H9 (cell line): Measurements from ENCODE around the gene SPTBN1. TPM values are rescaled to one million over a fixed set of nuclear protein-coding genes. Genes with fewer than 3 reads are reported as not detected.

Experiments
- DNase-seq: peaks from one replicate; pipeline ENCODE4 v3.0.0-alpha.2; 2017
- H2AFZ ChIP-seq: one replicate; pipeline ENCODE4 v1.6.1; 2013; ENCODE audit warnings: mild to moderate bottlenecking, low read length, control low read depth, moderate library complexity
- H2AK5ac ChIP-seq: 2 replicates; pipeline ENCODE4 v1.6.1; 2013; ENCODE audit warnings: low read length, control low read depth, mixed read lengths; ENCODE audit not compliant: insufficient read length
- H2BK120ac ChIP-seq: one replicate; pipeline ENCODE4 v1.6.1; 2013; ENCODE audit warnings: low read depth, mild to moderate bottlenecking, low read length, control low read depth, inconsistent platforms; ENCODE audit not compliant: poor library complexity, severe bottlenecking
- H2BK12ac ChIP-seq: 2 replicates; pipeline ENCODE4 v1.6.1; 2013; ENCODE audit warnings: low read length, control low read depth, mixed read lengths, low read depth; ENCODE audit not compliant: insufficient read length
- H2BK15ac ChIP-seq: 2 replicates; pipeline ENCODE4 v1.6.1; 2013; ENCODE audit warnings: low read depth, low read length, control low read depth
- H2BK20ac ChIP-seq: one replicate; pipeline ENCODE4 v1.6.1; 2013; ENCODE audit warnings: low read depth, mild to moderate bottlenecking, low read length, control low read depth, inconsistent platforms; ENCODE audit not compliant: poor library complexity, severe bottlenecking
- H2BK5ac ChIP-seq: 2 replicates; pipeline ENCODE4 v1.6.1; 2013; ENCODE audit warnings: low read length, control low read depth, mixed read lengths; ENCODE audit not compliant: insufficient read length
- H3K14ac ChIP-seq: 2 replicates; pipeline ENCODE4 v1.6.1; 2013; ENCODE audit warnings: low read length, control low read depth; ENCODE audit not compliant: insufficient read depth
- H3K18ac ChIP-seq: 2 replicates; pipeline ENCODE4 v1.6.1; 2013; ENCODE audit warnings: low read depth, mild to moderate bottlenecking, mixed read lengths, low read length, control low read depth; ENCODE audit not compliant: insufficient read length
- H3K23ac ChIP-seq: 2 replicates; pipeline ENCODE4 v1.6.1; 2013; ENCODE audit warnings: low read length, control low read depth, mixed read lengths, low read depth; ENCODE audit not compliant: insufficient read length
- H3K23me2 ChIP-seq: 2 replicates; pipeline ENCODE4 v1.6.1; 2013; ENCODE audit warnings: low read depth, mild to moderate bottlenecking, mixed read lengths, low read length, control low read depth; ENCODE audit not compliant: insufficient read length, poor library complexity, severe bottlenecking
- H3K27ac ChIP-seq: 2 replicates; pipeline ENCODE4 v1.5.1; 2013; ENCODE audit warnings: low read length, control low read depth, mixed read lengths, low read depth; ENCODE audit not compliant: insufficient read length
- H3K27me3 ChIP-seq: 2 replicates; pipeline ENCODE4 v1.6.1; 2013; ENCODE audit warnings: low read length, control low read depth, inconsistent platforms; ENCODE audit not compliant: insufficient read depth
- H3K4ac ChIP-seq: 2 replicates; pipeline ENCODE4 v1.6.1; 2013; ENCODE audit warnings: low read depth, mild to moderate bottlenecking, control low read depth, inconsistent platforms, low read length, moderate library complexity
- H3K4me1 ChIP-seq: 2 replicates; pipeline ENCODE4 v1.6.1; 2013; ENCODE audit warnings: low read length, control low read depth, inconsistent platforms; ENCODE audit not compliant: insufficient read depth
- H3K4me2 ChIP-seq: 2 replicates; pipeline ENCODE4 v1.6.1; 2013; ENCODE audit warnings: low read length, control low read depth, mixed read lengths; ENCODE audit not compliant: insufficient read length, insufficient read depth
- H3K56ac ChIP-seq: 2 replicates; pipeline ENCODE4 v1.6.1; 2013; ENCODE audit warnings: low read depth, mild to moderate bottlenecking, mixed read lengths, low read length, control low read depth; ENCODE audit not compliant: insufficient read length
- H3K79me1 ChIP-seq: 2 replicates; pipeline ENCODE4 v1.6.1; 2013; ENCODE audit warnings: low read depth, mild to moderate bottlenecking, moderate library complexity, low read length, control low read depth, inconsistent platforms; ENCODE audit not compliant: insufficient read depth, poor library complexity, severe bottlenecking
- H3K79me2 ChIP-seq: 2 replicates; pipeline ENCODE4 v1.6.1; 2013; ENCODE audit warnings: low read length, control low read depth, inconsistent platforms; ENCODE audit not compliant: insufficient read depth
- H3K9ac ChIP-seq: 2 replicates; pipeline ENCODE4 v1.6.1; 2013; ENCODE audit warnings: low read length, control low read depth, mixed read lengths; ENCODE audit not compliant: insufficient read length; ENCODE audit errors: extremely low read depth
- H3K9me3 ChIP-seq: one replicate; pipeline ENCODE4 v1.6.1; 2013; ENCODE audit warnings: low read depth, low read length, inconsistent platforms; ENCODE audit not compliant: control insufficient read depth
- H3T11ph ChIP-seq: one replicate; pipeline ENCODE4 v1.6.1; 2013; ENCODE audit warnings: mild to moderate bottlenecking, low read length, control low read depth, inconsistent platforms
- H4K20me1 ChIP-seq: one replicate; pipeline ENCODE4 v1.6.1; 2013; ENCODE audit not compliant: control insufficient read depth, insufficient read length, insufficient read depth
- H4K5ac ChIP-seq: 2 replicates; pipeline ENCODE4 v1.6.1; 2013; ENCODE audit warnings: low read depth, mild to moderate bottlenecking, mixed read lengths, low read length, control low read depth; ENCODE audit not compliant: insufficient read length
- H4K8ac ChIP-seq: replicated peaks from 2 replicates; pipeline ENCODE4 v1.6.1; 2013; ENCODE audit warnings: low read length, control low read depth, mixed read lengths, low read depth; ENCODE audit not compliant: insufficient read length
- H4K91ac ChIP-seq: 2 replicates; pipeline ENCODE4 v1.6.1; 2013; ENCODE audit warnings: low read depth, mild to moderate bottlenecking, moderate library complexity, mixed read lengths, low read length, control low read depth; ENCODE audit not compliant: insufficient read length
- H3K27ac Mint-ChIP-seq, 3 experiments: 2 replicates in 2 of 3; 3 replicates in 1 of 3; pipeline ENCODE4 v1.8.0; 2020 to 2021; ENCODE audit warnings: mixed read lengths in 3 of 3, mild to moderate bottlenecking in 1 of 3, moderate library complexity in 1 of 3
- H3K27me3 Mint-ChIP-seq: 2 replicates; pipeline ENCODE4 v1.8.0; 2021; ENCODE audit warnings: low read depth, mild to moderate bottlenecking, moderate library complexity, mixed read lengths
- H3K36me3 Mint-ChIP-seq, 3 experiments: 2 replicates in 2 of 3; 3 replicates in 1 of 3; pipeline ENCODE4 v1.8.0; 2020 to 2021; ENCODE audit warnings: low read depth in 3 of 3, mixed read lengths in 3 of 3; ENCODE audit not compliant: insufficient read depth in 1 of 3
- H3K4me1 Mint-ChIP-seq, 2 experiments: 2 replicates each; pipeline ENCODE4 v1.8.0; 2020; ENCODE audit warnings: mixed read lengths in 2 of 2
- H3K4me3 Mint-ChIP-seq, 2 experiments: 2 replicates in 1 of 2; 3 replicates in 1 of 2; pipeline ENCODE4 v1.8.0; 2020 to 2021; ENCODE audit warnings: mild to moderate bottlenecking in 2 of 2, mixed read lengths in 2 of 2, moderate library complexity in 1 of 2
- H3K9me3 Mint-ChIP-seq, 2 experiments: 2 replicates in 1 of 2; 3 replicates in 1 of 2; pipeline ENCODE4 v1.8.0; 2020; ENCODE audit warnings: mild to moderate bottlenecking in 2 of 2, mixed read lengths in 2 of 2, moderate library complexity in 1 of 2
- WGBS: extraction: QIAGEN DNeasy Blood & Tissue Kit; methylation state at CpG from one replicate; pipeline ENCODE4 v1.1.7; 2013; ENCODE audit warnings: missing lambda C conversion rate, low lambda C conversion rate, mixed read lengths; ENCODE audit not compliant: insufficient read length; ENCODE audit errors: extremely low coverage; 5-methylcytosine and 5-hydroxymethylcytosine counted together
- total RNA-seq: library from RNA; stranded (reverse); gene quantifications from 2 replicates; pipeline ENCODE4 v1.2.1, GENCODE V29; 2021
- TF ChIP-seq, protein P1 (sequence below): fragments of 200-600 bp; sonication (generic); conservative IDR thresholded peaks from 3 replicates; pipeline ENCODE4 v1.8.0; 2021; ENCODE audit warnings: antibody characterized with exemption, mild to moderate bottlenecking

Gene SPTBN1
- total RNA-seq, 1 experiment from 2014 or later, result 164 TPM

DNA sequence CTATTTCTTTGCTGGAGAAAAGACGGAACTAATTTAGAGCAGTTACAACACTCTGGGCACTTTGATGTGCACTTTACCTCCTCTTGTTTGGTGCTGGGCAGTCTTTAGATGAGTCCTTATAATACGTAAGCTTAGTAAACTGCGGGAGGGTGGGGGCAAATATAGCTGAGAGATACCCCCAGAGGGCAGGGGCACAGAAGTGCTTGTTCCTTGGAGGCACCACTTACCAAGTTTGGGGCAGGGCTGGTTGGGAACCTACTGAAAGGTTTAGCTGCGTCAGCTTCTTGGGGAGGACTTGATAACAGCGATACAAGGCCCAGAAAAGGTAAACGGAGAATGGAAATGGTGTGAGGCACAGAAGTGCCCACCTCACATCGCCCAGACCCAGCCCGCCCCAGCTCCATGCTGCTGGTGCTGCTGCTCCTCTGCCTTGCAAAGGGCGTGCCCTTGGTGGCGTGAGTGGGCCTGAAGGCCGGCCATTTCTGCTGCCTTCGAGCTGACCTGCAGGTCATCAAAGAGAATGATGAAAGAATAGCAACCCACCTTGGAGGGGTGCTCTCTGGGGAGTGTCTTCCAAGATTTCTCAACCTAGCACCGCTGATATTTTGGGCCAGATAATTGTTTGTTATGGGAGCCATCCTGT, 139.2 kb downstream of the SPTBN1 start:
- Mint-ChIP-seq H3K4me1 (peaks cover 19 to 28% of the 10 kb centered on the region in 2 experiments), H3K36me3 (peaks cover 20 to 34% (median 29%) of the 10 kb centered on the region in 3 experiments), H3K4me3 (no peak overlapping the region), H3K27ac (peak overlapping the region; percentile 30 to 79 (median 58); a peak in 3 of 7 replicates), H3K9me3 (no peaks in the 10 kb centered on the region), H3K27me3 (no peaks in the 10 kb centered on the region)
- no CpG with 5 or more reads among the region's 13 CpGs for WGBS
- no peak for DNase-seq
- Histone ChIP-seq H3K18ac (no peak overlapping the region), H2BK12ac (no peak overlapping the region), H2AFZ (no peak overlapping the region), H3K4me1 (peaks cover 3% of the 10 kb centered on the region), H3K79me2 (peaks cover 29% of the 10 kb centered on the region; the same call in 1 of the 2 replicates), H4K5ac (no peak overlapping the region), H3K27ac (no peak overlapping the region), H3K56ac (no peak overlapping the region), H2BK15ac (no peak overlapping the region), H3K79me1 (peaks cover 13% of the 10 kb centered on the region), H4K20me1 (peaks cover 4% of the 10 kb centered on the region), H3T11ph (no peak overlapping the region), H2BK5ac (no peak overlapping the region), H3K4ac (no peak overlapping the region), H3K9me3 (no peaks in the 10 kb centered on the region), H2BK20ac (no peak overlapping the region), H3K14ac (no peak overlapping the region), H4K91ac (no peak overlapping the region), H3K23me2 (no peaks in the 10 kb centered on the region), H2BK120ac (no peak overlapping the region), H3K4me2 (no peak overlapping the region), H4K8ac (no peak overlapping the region), H3K9ac (no peak overlapping the region), H2AK5ac (no peak overlapping the region), H3K23ac (no peak overlapping the region), H3K27me3 (no peaks in the 10 kb centered on the region)
- TF ChIP-seq, protein P1, sequence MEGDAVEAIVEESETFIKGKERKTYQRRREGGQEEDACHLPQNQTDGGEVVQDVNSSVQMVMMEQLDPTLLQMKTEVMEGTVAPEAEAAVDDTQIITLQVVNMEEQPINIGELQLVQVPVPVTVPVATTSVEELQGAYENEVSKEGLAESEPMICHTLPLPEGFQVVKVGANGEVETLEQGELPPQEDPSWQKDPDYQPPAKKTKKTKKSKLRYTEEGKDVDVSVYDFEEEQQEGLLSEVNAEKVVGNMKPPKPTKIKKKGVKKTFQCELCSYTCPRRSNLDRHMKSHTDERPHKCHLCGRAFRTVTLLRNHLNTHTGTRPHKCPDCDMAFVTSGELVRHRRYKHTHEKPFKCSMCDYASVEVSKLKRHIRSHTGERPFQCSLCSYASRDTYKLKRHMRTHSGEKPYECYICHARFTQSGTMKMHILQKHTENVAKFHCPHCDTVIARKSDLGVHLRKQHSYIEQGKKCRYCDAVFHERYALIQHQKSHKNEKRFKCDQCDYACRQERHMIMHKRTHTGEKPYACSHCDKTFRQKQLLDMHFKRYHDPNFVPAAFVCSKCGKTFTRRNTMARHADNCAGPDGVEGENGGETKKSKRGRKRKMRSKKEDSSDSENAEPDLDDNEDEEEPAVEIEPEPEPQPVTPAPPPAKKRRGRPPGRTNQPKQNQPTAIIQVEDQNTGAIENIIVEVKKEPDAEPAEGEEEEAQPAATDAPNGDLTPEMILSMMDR, result no peak
